Midbrain (tissue), 1 donor: ENCODE results near the gene PLCL2.
"Not testable (repeated sequence)": the region's sequence is repeated elsewhere in the genome, so short reads cannot be mapped to it uniquely, and the experiment has no call there.

Experiments used
- DNase-seq: peaks from one replicate; lab custom pipeline; 2025; lab: John Stamatoyannopoulos, UW

Gene PLCL2

DNA sequence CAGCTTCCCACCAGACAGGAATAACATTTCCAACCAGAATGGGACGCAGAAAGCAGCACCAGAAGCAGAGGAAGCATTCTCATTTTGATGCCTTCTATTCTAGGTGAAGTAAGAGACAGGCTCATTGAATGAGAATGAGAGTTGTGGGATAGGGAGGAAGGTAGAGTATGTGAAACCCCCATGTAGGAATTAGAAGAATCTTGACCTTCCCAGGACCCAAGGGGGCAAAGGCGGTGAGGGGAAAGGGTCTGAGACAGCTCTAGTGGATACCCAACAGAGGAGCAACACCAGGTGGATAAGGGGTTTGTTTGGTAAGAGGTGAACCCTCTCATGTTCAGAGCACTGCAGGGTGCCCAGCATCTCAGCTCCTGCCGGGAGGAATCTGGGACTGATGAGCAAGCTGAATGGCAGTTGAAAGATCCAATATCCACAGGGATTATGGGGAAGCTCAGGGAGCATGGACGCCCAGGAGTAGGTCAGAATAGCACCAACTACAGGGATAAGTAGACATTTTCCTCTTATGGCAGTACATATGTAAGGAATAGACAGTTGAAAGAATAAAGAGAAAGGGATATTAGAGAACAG lies 77.0 kb downstream of the PLCL2 start:
- no peak for DNase-seq

DNA sequence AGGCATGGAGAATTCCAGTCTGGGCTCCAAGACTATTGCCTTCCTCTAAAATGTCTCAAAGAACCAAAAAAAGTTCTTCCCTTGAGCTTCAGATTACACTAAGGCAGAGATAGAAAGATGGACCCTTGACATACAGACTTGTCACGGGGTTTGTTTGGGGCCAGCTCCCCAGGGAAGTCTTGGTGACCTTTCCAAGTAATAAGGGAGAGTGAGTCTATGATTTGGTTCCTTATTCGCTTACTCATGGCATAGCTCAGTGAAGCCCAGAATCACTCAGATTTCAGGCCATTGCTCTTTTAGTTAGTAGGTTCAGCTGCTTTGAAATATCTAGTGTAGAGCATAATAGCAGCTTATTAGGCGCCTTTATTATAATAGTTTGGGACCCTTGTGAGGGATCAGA lies 90.3 kb downstream of the PLCL2 start:
- DNase-seq: no peak

DNA sequence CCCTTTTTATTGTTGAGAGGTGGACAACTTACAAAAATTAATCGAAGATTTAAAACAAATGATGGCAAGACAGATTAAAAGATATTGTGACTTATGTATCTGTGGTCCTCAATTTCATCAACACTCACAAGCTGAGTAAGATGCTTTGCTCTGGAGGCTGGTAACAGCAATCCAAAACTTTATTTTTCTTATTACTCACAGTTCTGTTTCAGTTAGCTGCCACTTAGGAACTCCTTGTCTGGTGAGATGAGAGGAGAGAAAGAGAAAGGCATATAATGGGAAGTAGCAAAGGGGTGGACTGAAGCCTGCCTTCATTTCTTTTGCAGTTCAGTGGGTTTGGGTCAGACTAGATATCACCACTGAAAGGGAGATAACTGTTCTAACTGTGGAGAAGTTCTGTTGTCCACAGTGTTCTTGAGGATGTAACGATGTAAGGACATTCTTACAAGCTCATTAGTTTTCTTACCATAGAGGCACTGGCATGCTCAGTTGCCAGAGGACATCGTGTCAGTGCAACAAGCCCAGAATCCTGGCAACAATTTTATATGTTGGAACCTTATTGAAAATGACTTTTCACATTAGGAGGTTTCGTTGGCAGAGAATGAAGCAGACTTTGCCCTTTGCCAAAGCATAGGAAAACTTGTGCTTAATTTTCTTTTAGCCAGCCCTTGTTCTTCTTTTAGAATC lies 93.6 kb downstream of the PLCL2 start:
- DNase-seq: no peak

DNA sequence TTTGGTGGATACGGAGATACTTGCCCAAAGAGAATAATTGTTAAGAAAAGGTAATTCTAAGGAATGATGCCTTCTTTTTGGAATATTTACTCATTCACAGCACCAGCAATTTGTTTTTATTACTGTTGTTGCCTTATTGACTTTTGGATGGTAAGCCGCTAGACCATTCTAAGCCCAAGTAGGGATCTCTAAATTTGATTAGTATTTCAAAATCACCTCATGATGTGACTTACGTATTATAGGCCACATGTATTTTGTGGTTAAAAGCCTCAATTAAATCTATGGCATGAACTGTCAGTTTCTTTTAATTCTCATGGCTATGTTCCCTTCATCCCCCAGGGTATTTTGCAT lies 94.1 kb downstream of the PLCL2 start:
- no peak for DNase-seq

DNA sequence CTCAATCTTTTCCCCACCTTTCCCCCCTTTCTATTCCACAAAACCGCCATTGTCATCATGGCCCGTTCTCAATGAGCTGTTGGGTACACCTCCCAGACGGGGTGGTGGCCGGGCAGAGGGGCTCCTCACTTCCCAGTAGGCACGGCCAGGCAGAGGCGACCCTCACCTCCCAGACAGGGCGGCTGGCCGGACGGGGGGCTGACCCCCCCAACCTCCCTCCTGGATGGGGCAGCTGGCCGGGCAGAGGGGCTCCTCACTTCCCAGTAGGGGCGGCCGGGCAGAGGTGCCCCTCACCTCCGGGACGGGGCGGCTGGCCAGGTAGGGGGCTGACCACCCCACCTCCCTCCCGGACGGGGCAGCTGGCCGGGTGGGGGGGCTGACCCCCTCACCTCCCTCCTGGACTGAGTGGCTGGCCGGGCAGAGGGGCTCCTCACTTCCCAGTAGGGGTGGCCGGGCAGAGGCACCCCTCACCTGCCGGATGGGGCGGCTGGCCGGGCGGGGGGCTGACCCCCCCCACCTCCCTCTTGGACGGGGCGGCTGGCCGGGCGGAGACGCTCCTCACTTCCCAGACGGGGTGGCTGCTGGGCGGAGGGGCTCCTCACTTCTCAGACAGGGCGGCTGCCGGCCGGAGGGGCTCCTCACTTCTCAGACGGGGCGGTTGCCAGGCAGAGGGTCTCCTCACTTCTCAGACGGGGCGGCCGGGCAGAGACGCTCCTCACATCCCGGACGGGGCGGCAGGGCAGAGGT lies 95.2 kb downstream of the PLCL2 start:
- not testable (repeated sequence) for DNase-seq

DNA sequence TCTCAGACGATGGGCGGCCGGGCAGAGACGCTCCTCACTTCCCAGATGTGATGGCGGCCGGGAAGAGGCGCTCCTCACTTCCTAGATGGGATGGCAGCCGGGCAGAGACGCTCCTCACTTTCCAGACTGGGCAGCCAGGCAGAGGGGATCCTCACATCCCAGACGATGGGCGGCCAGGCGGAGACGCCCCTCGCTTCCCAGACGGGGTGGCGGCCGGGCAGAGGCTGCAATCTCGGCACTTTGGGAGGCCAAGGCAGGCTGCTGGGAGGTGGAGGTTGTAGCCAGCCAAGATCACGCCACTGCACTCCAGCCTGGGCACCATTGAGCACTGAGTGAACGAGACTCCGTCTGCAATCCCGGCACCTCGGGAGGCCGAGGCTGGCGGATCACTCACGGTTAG lies 95.8 kb downstream of the PLCL2 start:
- DNase-seq: not testable (repeated sequence)

DNA sequence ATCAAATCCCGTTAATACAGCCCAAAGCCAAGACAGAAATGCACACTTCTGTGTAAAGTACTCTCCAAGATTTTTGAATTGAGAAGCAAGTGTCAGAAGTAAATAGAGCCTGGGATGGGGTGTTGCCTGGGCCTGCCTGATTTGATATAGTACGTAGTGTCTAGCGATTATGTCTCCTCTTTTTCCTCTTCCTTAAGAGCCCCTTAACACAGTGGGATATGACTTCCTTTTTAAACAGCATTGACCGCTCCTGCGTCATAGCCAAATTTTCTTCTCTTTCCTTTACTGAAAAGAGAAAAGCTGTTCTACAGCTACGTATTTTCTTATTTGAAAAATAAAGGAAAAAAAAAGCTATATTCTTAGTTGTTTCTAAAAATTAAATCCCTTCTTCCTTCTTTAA lies 97.7 kb downstream of the PLCL2 start:
- DNase-seq: no peak

DNA sequence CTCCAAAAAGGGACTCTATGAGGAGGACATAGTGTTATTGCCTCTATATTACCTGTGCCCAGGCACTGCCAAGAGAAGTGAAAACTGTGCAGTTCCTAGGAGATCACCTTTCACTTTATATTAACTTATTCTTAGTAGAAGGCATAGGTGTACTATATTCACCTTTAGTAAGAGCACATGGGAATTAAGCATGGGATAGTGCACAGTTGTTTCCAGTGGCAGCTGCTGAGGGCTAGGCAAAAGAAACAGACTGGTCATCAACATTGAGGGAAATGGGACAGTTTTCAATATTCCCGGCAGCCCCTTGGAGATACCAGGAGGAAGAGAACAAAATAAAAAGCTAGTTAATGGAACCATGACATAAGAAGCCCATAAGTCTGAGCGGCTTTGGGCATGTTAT lies 100.9 kb downstream of the PLCL2 start:
- DNase-seq: no peak

DNA sequence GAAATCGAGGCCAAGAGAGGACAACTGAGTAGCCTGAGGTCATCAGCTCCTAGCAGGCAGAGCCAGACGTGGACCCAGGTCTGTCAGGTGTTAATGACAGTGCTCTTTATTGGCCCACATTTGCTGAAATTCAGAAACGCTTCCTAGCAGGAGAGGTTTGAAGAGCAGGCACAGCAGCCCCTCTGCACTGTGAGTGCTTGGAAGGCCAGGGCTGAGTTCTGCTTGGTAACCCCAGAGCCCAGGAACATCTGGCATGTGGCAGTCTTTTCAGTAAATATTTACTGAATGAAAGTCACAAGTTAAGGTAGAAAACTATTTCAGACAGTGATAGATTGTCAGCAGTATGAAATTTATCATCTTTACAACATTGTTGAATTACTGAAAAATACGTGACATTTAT lies 102.4 kb downstream of the PLCL2 start:
- DNase-seq: no peak

DNA sequence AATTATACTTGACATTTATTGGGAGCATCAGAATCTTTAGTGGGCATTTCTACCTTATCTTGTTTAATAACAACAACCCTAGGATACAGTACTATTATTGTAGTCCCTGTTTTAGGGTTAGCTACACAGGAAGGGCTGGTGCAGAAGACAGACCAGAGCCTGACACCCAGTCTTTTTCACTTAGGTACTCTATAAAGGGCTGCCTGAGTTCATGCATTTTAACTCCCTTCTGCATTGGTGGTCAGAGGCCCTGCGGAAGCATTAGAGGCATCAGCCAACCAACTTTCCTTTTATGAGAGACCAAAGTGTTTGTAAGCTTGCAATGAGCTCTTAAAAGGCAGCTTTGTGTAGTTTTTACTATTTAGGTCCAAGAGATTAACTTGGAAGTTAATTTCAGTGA lies 105.4 kb downstream of the PLCL2 start:
- DNase-seq: no peak

DNA sequence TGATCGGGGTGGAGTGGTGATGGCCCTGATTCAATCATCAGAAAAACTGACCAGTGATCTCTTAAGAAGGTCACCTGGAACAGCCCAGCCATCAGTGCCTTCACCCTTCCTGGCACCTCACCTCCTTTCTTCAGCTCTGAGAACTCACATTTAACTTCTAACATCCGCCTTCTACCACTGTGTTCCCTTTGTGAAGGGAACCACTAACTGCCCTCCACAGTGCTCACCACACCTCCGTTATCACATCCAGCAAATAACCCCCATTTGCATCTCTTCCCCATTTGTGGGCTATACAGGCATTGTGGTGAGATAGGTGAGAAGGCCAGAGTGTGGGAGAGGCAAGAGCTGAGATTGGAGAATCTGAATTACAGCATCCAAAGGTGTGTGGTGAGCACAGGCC lies 107.4 kb downstream of the PLCL2 start:
- DNase-seq: no peak

DNA sequence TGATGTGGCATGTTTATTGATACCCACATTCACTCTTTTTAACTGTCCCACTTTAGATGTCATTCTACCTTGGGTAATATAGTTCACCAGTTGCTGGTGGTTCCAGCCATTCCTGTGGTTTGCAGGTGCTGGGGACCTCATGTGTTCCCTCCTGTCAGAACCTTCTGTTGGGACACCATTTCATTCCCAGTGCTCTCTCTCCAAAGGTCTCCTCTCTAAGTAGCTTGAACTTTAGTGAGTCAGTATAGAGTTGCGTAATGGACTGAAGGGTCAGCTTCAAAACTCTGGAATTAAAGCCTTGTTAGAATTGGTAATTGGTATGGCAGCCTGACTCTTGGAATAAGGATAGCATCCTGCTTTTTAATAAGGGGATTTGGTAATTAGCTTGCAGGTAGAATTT lies 108.5 kb downstream of the PLCL2 start:
- DNase-seq: no peak

DNA sequence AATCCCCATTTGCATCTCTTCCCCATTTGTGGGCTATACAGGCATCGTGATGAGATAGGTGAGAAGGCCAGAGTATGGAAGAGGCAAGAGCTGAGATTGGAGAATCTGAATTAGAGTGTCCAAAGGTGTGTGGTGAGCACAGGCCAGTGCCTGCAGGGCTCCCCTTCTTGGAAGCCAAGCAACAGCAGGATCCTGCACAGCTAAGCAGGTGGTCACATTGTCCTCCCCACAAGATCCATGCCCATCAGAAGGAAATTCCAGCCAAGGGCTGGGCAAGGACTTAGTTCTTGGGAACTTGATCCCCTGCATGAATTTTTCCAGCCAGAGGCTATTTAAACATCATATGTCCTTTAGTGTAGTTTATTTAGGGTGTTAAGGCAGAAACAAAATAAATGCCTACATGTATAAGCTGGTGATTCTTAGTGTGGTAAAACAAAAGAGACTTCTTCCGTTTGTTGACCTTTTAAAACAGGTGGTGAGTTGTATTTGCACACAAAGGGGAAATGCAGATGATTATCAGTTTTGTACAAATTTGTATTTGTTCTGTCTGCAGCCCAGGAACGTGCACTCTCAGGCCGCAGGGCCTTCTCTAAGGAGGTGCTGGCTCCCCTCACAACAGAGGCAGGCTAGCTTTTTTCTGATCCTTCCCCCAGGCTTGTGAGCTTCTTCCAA lies 110.2 kb downstream of the PLCL2 start:
- no peak for DNase-seq

DNA sequence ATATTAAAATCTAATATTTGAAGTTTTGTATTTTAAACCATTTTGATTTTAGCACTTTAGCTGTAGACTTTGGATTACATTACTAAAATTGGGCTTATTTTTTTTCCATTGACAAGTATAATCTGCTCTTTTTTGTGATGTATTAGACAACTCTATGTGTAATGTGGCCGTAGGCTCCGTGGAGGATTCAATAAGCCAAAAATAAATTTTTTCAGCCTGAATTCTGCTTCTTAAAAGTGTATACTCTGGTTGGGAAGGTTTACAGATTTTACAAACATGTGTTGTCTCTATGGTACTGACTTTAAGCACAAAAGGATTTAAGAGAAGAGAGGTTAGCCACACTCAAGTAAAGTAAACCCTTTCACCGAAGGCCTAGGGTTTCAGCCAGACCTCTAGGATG lies 110.8 kb downstream of the PLCL2 start:
- no peak for DNase-seq

DNA sequence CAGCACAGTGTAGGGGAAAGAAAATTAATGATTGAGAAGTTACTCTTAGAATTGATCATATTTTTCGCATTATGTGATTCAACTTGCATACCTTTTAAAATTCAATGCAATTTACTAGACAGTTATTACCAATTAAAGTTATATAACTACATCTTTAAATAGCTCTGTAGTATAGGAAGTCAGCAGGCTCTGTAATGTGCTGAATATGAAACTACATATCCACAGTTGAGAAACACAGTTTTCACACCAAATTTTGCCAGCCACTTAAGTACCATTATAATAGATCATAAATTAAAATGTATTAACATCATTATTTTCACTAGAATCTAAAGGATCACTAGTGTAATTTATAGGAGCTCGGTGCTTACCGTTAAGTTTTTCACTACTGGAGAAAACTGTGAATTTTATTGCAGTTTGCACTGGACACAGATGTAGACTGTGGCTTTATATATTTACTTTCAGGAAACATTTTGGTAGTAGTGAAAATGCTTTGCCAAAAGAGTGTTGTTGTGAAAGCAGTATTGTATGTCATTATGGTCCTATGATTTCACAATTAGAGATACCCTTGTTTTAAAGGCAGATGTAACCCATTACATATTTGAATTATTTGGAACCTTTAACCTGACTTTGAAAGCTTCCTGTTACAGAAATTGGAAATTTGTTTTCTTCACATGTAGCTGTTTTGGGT lies 113.6 kb downstream of the PLCL2 start:
- no peak for DNase-seq

DNA sequence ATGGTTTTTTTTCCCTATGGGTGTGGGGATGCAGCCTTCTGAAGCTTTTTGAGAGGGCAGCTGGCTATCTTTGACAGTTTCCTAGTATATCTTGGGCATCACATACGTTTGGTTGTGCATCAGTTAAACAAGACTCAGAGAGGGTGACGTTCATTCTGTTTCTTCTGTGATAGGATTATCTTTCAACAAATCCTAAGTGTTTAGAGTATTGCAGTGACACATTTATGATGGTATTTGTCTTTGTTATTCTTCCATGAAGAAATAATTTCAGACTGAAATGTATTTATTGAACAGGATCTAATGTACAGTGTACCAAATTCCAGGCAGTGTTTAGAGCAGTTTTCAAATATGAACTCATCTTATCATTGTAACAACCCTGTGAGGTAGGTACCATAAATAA lies 114.4 kb downstream of the PLCL2 start:
- DNase-seq: no peak

DNA sequence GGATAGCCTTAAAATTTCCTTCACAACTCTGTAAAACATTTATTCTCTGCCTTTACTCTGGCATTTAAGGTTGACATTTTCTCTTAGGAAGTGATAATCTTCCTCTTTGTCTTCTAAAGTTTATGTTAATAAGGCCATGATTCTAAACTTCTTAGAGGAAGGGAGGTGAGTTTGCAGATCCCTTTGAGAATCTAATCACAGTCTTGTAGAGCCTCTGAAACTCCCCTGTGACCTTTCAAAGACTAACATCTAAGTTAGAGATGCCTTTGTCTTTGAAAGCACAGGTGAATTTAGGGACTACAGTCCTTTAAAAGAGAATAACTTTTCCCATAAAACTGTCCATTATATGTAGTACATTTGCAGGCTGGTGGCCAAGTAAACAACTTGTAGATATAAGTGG lies 115.1 kb downstream of the PLCL2 start:
- DNase-seq: no peak

DNA sequence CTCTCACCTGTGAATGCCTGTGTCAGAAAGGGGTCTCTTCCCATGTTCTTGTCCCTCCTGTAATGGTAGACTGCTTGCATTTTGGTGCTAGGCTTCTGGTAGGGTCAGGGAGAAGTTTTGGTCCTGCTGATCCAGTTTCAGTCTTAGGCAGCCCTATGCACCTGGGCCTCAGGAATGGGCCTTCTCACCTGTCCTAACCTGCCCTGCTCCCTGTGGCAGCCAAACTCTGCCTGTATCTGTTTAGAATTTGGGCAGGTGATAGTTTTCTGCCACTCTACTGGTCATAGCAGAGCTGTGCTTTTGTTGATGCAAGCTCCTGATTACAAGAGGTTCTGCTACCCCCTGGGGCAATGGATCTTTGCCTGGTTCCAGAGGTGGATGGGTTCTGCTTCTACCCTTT lies 118.7 kb downstream of the PLCL2 start:
- no peak for DNase-seq

DNA sequence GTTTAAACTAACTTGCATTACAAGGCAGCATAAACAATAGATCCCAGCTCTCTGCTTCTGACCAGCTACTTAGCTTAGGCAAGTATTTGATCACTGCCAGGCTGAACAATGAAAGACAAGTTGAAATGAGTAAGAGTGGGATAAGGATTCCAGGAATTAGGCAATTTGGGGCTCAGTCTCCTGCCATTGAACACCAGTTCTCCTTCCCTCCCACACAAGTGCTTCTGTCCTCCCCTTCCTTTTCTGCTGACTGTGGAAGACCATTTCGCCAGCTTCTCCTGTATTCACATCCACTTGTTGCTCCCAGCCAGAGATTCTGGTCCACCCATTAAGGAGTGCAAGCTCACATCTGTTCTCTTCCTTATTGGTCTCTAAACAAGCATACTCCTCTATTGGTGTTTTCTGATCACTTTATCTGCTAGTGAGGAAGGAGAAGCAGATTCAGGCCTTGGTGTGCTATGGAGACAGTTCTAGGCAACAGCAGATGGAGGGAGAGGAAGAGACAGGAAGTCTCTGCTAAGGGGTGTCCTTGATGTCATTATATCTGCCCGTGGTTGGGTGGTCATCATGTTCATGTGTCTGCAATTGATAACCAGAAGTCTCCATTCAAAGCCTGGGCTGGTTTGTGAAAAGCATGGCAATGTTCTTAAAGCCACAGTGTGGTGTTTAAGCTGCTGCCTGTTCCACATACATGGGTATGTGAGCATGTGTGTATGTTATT lies 121.5 kb downstream of the PLCL2 start:
- no peak for DNase-seq

DNA sequence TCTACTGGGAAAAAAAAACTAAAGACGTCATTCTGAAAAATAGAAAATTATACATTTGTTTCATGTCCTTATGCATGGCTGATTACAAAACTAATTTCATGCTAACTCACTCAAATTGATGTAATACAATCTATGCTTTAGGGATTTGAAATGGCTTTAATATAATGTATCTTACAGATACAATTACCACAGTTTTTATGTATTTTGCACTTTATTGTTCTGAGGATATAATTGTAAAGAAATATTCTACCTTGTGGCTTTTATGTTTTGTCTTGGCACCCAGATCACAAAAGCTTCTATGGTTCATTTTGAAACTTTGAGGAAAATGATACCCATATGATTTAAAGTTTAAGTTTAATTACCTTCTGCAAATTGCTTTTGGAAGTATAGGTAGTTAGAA lies 122.5 kb downstream of the PLCL2 start:
- DNase-seq: no peak

DNA sequence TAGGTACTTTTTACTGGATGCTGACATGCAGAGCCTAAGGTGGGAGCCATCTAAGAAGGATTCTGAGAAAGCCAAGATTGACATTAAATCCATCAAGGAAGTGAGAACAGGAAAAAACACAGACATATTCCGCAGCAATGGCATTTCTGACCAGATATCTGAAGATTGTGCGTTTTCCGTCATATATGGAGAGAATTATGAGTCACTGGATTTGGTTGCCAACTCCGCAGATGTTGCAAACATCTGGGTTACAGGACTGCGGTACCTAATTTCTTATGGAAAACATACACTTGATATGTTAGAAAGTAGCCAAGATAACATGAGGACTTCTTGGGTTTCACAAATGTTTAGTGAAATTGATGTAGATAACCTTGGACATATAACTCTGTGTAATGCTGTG lies 125.1 kb downstream of the PLCL2 start:
- no peak for DNase-seq
